H1 (cell line): ENCODE results near the gene COASY. TPM values are rescaled to one million over a fixed set of nuclear protein-coding genes. Genes with fewer than 3 reads are reported as not detected.

Source experiments
- CTCF ChIA-PET: fragments of 300-600 bp; sonication (Branson Sonifier 250); formaldehyde crosslinking; loops from one replicate; lab custom pipeline; 2021; ENCODE audit not compliant: partially characterized antibody; lab: Charles Lee
- POLR2A ChIA-PET: fragments of 300-600 bp; sonication (Branson Sonifier 250); formaldehyde crosslinking; loops from one replicate; lab custom pipeline; 2021; ENCODE audit warnings: inconsistent platforms; ENCODE audit not compliant: partially characterized antibody; lab: Charles Lee
- DNase-seq, 2 experiments: peaks; one replicate each; pipeline versions ENCODE4 v3.0.0 to v3.0.0-alpha.2; 2010 to 2022; ENCODE audit warnings: low spot score in 2 of 2, low read depth in 1 of 2, mixed read lengths in 1 of 2
- FAIRE-seq: peaks from 2 replicates; lab custom pipeline; 2011; peaks lifted over from hg19 to GRCh38; lab: Jason Lieb, UNC
- H2AFZ ChIP-seq: 2 replicates; pipeline ENCODE4 v1.8.1; 2012; ENCODE audit warnings: low read length, inconsistent platforms
- H2AK5ac ChIP-seq: 2 replicates; pipeline ENCODE4 v1.6.1; 2013; ENCODE audit warnings: low read depth, low read length
- H2BK120ac ChIP-seq: replicated peaks from 2 replicates; pipeline ENCODE3; 2013; ENCODE audit warnings: low read depth, low read length, inconsistent platforms
- H2BK12ac ChIP-seq: 2 replicates; pipeline ENCODE4 v1.6.1; 2013; ENCODE audit warnings: low read depth, low read length
- H2BK15ac ChIP-seq: 2 replicates; pipeline ENCODE4 v1.6.1; 2013; ENCODE audit warnings: low read length
- H2BK20ac ChIP-seq: 2 replicates; pipeline ENCODE4 v1.6.1; 2013; ENCODE audit warnings: low read length
- H2BK5ac ChIP-seq: 2 replicates; pipeline ENCODE4 v1.6.1; 2013; ENCODE audit warnings: low read depth, low read length
- H3K14ac ChIP-seq: 2 replicates; pipeline ENCODE4 v1.6.1; 2013; ENCODE audit warnings: inconsistent platforms; ENCODE audit not compliant: insufficient read length
- H3K18ac ChIP-seq: 2 replicates; pipeline ENCODE4 v1.6.1; 2013; ENCODE audit warnings: low read length; ENCODE audit errors: extremely low read depth
- H3K23ac ChIP-seq: 2 replicates; pipeline ENCODE4 v1.6.1; 2013; ENCODE audit warnings: inconsistent platforms; ENCODE audit not compliant: insufficient read length
- H3K23me2 ChIP-seq: 2 replicates; pipeline ENCODE4 v1.6.1; 2013; ENCODE audit warnings: low read depth, low read length
- H3K27ac ChIP-seq: 2 replicates; pipeline ENCODE4 v1.6.1; 2011; ENCODE audit warnings: low read depth, low read length, inconsistent platforms
- H3K27me3 ChIP-seq, 4 experiments: replicated peaks in 1 of 4; 1 replicate in 1 of 4; 2 replicates in 3 of 4; pipeline versions ENCODE4 v1.6.1 to v1.8.1; 2011 to 2013; ENCODE audit warnings: low read length in 3 of 4, mild to moderate bottlenecking in 3 of 4, inconsistent platforms in 2 of 4, mixed read lengths in 2 of 4, moderate library complexity in 1 of 4; ENCODE audit not compliant: control insufficient read depth in 3 of 4, insufficient read depth in 3 of 4; ENCODE audit errors: extremely low read depth in 1 of 4
- H3K36me3 ChIP-seq, 4 experiments: 2 replicates each; pipeline versions ENCODE4 v1.6.1 to v1.8.1; 2011 to 2013; ENCODE audit warnings: mild to moderate bottlenecking in 4 of 4, low read length in 3 of 4, moderate library complexity in 2 of 4, control low read depth in 1 of 4, inconsistent platforms in 1 of 4; ENCODE audit not compliant: insufficient read depth in 4 of 4, control insufficient read depth in 2 of 4
- H3K4ac ChIP-seq: replicated peaks from 2 replicates; pipeline ENCODE3; 2013; ENCODE audit warnings: low read length, low read depth, mixed read lengths, inconsistent platforms; ENCODE audit not compliant: insufficient read length
- H3K4me1 ChIP-seq, 4 experiments: replicated peaks in 1 of 4; 1 replicate in 1 of 4; 2 replicates in 3 of 4; pipeline versions ENCODE4 v1.6.1 to v1.8.1; 2011 to 2013; ENCODE audit warnings: low read length in 3 of 4, inconsistent platforms in 2 of 4, mixed read lengths in 1 of 4; ENCODE audit not compliant: insufficient read depth in 4 of 4, control insufficient read depth in 3 of 4
- H3K4me2 ChIP-seq, 2 experiments: 2 replicates each; pipeline versions ENCODE4 v1.6.1 to v1.8.1; 2011 to 2013; ENCODE audit warnings: low read depth in 2 of 2, low read length in 2 of 2, control low read depth in 1 of 2, inconsistent platforms in 1 of 2, mild to moderate bottlenecking in 1 of 2; ENCODE audit not compliant: insufficient read depth in 1 of 2
- H3K4me3 ChIP-seq, 4 experiments: fragments of 200-600, 300-600 bp in 1 of 4; sonication (generic), shearing (Covaris generic), sonication (Bioruptor Twin) in 1 of 4; 2 replicates each; pipeline versions ENCODE4 v1.5.1 to v1.8.1; 2011 to 2016; ENCODE audit warnings: low read length in 4 of 4, low read depth in 3 of 4, control low read depth in 2 of 4, inconsistent platforms in 2 of 4, mild to moderate bottlenecking in 2 of 4, mixed read lengths in 1 of 4, moderate library complexity in 1 of 4; ENCODE audit not compliant: insufficient read depth in 2 of 4; ENCODE audit errors: extremely low read depth in 1 of 4
- H3K56ac ChIP-seq: replicated peaks from 2 replicates; pipeline ENCODE3; 2013; ENCODE audit warnings: low read depth, mild to moderate bottlenecking, mixed read lengths, low read length, inconsistent platforms; ENCODE audit not compliant: insufficient read length
- H3K79me1 ChIP-seq: 2 replicates; pipeline ENCODE4 v1.6.1; 2013; ENCODE audit warnings: low read depth, low read length, control low read depth
- H3K79me2 ChIP-seq, 2 experiments: 2 replicates each; pipeline versions ENCODE4 v1.6.1 to v1.8.1; 2012 to 2013; ENCODE audit warnings: low read length in 2 of 2, mild to moderate bottlenecking in 2 of 2, inconsistent platforms in 1 of 2; ENCODE audit not compliant: insufficient read depth in 2 of 2, control insufficient read depth in 1 of 2
- H3K9ac ChIP-seq, 4 experiments: replicated peaks in 1 of 4; 1 replicate in 1 of 4; 2 replicates in 3 of 4; pipeline versions ENCODE4 v1.6.1 to v1.8.1; 2011 to 2013; ENCODE audit warnings: low read depth in 3 of 4, low read length in 3 of 4, control low read depth in 2 of 4, mild to moderate bottlenecking in 2 of 4, moderate library complexity in 2 of 4, inconsistent platforms in 1 of 4; ENCODE audit errors: extremely low read depth in 1 of 4
- H3K9me3 ChIP-seq, 2 experiments: 2 replicates each; pipeline versions ENCODE4 v1.6.1 to v1.8.1; 2012 to 2013; ENCODE audit warnings: mild to moderate bottlenecking in 2 of 2, moderate library complexity in 2 of 2, control low read depth in 1 of 2, inconsistent platforms in 1 of 2, low read depth in 1 of 2, low read length in 1 of 2, mixed read lengths in 1 of 2; ENCODE audit not compliant: insufficient read depth in 2 of 2
- H4K20me1 ChIP-seq, 2 experiments: replicated peaks in 1 of 2; 2 replicates each; pipeline versions ENCODE3 to v1.8.1; 2011 to 2013; ENCODE audit warnings: inconsistent platforms in 2 of 2, low read length in 2 of 2, mild to moderate bottlenecking in 1 of 2; ENCODE audit not compliant: insufficient read depth in 2 of 2, control insufficient read depth in 1 of 2
- H4K5ac ChIP-seq: 2 replicates; pipeline ENCODE4 v1.6.1; 2013; ENCODE audit warnings: low read length, low read depth, mixed read lengths, inconsistent platforms; ENCODE audit not compliant: insufficient read length
- H4K8ac ChIP-seq: 2 replicates; pipeline ENCODE4 v1.8.0; 2013; ENCODE audit warnings: mild to moderate bottlenecking, moderate library complexity, low read length, inconsistent platforms; ENCODE audit not compliant: insufficient read depth; ENCODE audit errors: extremely low read depth
- H4K91ac ChIP-seq: replicated peaks from 2 replicates; pipeline ENCODE3; 2013; ENCODE audit warnings: low read length, mixed read lengths, inconsistent platforms; ENCODE audit not compliant: insufficient read length
- RBBP5 ChIP-seq: IDR thresholded peaks from 2 replicates; pipeline ENCODE4 v1.7.1; 2012; ENCODE audit warnings: low read depth, mild to moderate bottlenecking, inconsistent platforms, low read length, moderate library complexity, borderline replicate concordance
- WGBS, 2 experiments: shearing (Covaris generic) in 1 of 2; methylation state at CpG; one replicate each; pipeline versions ENCODE4 v1.1.6 to v1.1.7; 2013 to 2015; ENCODE audit warnings: low lambda C conversion rate in 2 of 2, mixed read lengths in 2 of 2, inconsistent platforms in 1 of 2, low coverage in 1 of 2, missing lambda C conversion rate in 1 of 2; ENCODE audit not compliant: insufficient replicate concordance in 2 of 2, insufficient coverage in 1 of 2, insufficient read length in 1 of 2; ENCODE audit errors: extremely low coverage in 1 of 2, missing lambda C conversion rate in 1 of 2; 5-methylcytosine and 5-hydroxymethylcytosine counted together
- polyA plus RNA-seq, 7 experiments: library from polyadenylated mRNA; depleted of rRNA in 3 of 7; stranded (reverse) in 5 of 7; unstranded in 2 of 7; fragments of >200 nt in 5 of 7; fragments of 200-250 nt in 2 of 7; gene quantifications; 1 replicate in 5 of 7; 2 replicates in 1 of 7; 4 replicates in 1 of 7; pipeline versions ENCODE4 v1.2.1 to v1.2.3, GENCODE V29; 2011 to 2013; ENCODE audit warnings: missing spikeins in 2 of 7, mixed read lengths in 2 of 7
- total RNA-seq: library from RNA; stranded (reverse); fragmentation: NEBNext Ultra II Directional; extraction: Animal tissue kit (Norgen Biotek cat#: 25700); gene quantifications from 2 replicates; pipeline ENCODE4 v1.2.1, GENCODE V29; 2021

COASY gene
- total and polyA plus RNA-seq, 2 of the 8 experiments (the other 6 are each of a cell fraction or from before 2014, with no cell fraction given), result 64.5 to 100 TPM

GRCh38 chr17:42538482-42538881 lies 23.5 kb upstream of the COASY start:
- H3K4ac ChIP-seq, result no peak overlapping the region
- no peak overlapping the region for H3K4me2 ChIP-seq
- no peak overlapping the region for H3K9ac ChIP-seq
- no peak overlapping the region for H3K27ac ChIP-seq
- POLR2A ChIA-PET, result interaction anchor here (0.6 to 4.3 kb wide), 4 partner anchors 9 to 157 kb away, joined by 3 to 43 read pairs (median 4); no protein-coding TSS in a partner anchor
- no peak overlapping the region for H3K4me3 ChIP-seq
- no peaks in the 10 kb centered on the region for H3K27me3 ChIP-seq
- peaks cover 0 to 11% (median 6%) of the 10 kb centered on the region in 4 experiments; a peak in 4 of 8 replicates for H3K36me3 ChIP-seq
- H3K23me2 ChIP-seq, result peaks cover 9% of the 10 kb centered on the region
- no peak overlapping the region for H4K91ac ChIP-seq
- no peak overlapping the region for H2BK12ac ChIP-seq
- H3K18ac ChIP-seq, result no peak overlapping the region
- H4K5ac ChIP-seq, result no peak overlapping the region
- H2AK5ac ChIP-seq, result no peak overlapping the region
- H3K79me2 ChIP-seq, result no peaks in the 10 kb centered on the region
- H3K4me1 ChIP-seq, result peaks cover 0 to 15% (median 13%) of the 10 kb centered on the region in 4 experiments; a peak in 6 of 7 replicates
- FAIRE-seq, result no peak
- H2BK5ac ChIP-seq, result no peak overlapping the region
- H3K23ac ChIP-seq, result no peak overlapping the region
- CTCF ChIA-PET, result interaction anchor here (5.1 kb wide), 1 partner anchor 10 kb away, joined by 28 read pairs; no protein-coding TSS in a partner anchor
- no peaks in the 10 kb centered on the region; the same call in 1 of the 2 replicates for H3K79me1 ChIP-seq
- no peak for DNase-seq
- no peak overlapping the region for H4K8ac ChIP-seq
- 95% methylated on average over 14 of the region's 14 CpGs; no CpG with 5 or more reads in 1 of the 2 experiments for WGBS, 2 experiments
- no peak overlapping the region for H2BK15ac ChIP-seq
- no peak for TF ChIP-seq RBBP5
- no peak overlapping the region for H2AFZ ChIP-seq
- no peak overlapping the region for H2BK20ac ChIP-seq
- H3K14ac ChIP-seq, result no peak overlapping the region
- no peak overlapping the region for H2BK120ac ChIP-seq
- H3K56ac ChIP-seq, result no peak overlapping the region
- peaks cover 1 to 2% of the 10 kb centered on the region in 2 experiments for H4K20me1 ChIP-seq
- no peaks in the 10 kb centered on the region for H3K9me3 ChIP-seq
